Nasal cavity respiratory epithelium epithelial cell of viscerocranial mucosa (primary cell): ENCODE measurements around the gene RDH13. TPM values are rescaled to one million over a fixed set of nuclear protein-coding genes. Genes with fewer than 3 reads are reported as not detected.

Experiments used
- total RNA-seq: library from RNA; depleted of rRNA; stranded (reverse); fragments of >200 nt; gene quantifications from 2 replicates; pipeline ENCODE4 v1.2.3, GENCODE V29; 2014

RDH13 gene, protein sequence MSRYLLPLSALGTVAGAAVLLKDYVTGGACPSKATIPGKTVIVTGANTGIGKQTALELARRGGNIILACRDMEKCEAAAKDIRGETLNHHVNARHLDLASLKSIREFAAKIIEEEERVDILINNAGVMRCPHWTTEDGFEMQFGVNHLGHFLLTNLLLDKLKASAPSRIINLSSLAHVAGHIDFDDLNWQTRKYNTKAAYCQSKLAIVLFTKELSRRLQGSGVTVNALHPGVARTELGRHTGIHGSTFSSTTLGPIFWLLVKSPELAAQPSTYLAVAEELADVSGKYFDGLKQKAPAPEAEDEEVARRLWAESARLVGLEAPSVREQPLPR
- total RNA-seq: 33.3 and 35.5 TPM in 2 replicates

DNA sequence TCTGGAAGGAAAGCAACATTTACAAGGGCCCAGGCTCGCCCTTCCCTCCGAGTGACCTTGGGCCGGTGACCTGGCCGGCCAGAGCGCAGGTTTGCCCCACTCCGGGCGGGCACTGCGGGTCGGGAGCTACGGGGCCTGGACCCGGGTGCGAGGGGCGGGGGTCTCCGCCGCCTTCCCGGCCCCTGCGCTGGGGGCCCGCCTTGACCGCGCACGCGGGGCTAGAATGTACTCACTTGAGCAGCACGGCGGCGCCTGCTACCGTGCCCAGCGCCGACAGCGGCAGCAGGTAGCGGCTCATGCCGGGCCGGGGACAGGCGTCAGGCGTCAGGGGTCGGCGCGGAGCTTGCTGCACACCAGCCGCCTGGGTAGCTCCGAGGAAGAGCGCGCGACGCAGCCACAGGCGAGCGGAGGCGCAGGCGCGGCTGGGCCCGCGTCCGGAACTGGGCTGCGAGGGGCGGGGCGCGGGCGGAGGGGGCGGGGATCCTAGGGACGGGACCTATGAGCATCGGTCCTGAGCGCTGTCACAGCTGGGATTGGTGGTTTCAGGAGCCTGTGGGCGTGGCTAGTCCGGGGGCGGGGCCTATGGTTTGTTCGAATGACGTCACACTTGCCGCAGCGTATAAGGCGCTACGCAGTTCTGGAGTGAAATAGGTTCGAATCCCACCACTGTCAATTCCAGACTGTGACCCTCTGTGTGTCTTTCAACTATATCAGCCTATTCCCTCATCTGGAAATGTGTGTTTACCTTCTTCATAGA is at the start of gene RDH13:
Gene RDH13 (minus strand): TSS at position 414 of the 757 bp plus-strand sequence. CDS start 116 bp downstream, at position 298.

DNA sequence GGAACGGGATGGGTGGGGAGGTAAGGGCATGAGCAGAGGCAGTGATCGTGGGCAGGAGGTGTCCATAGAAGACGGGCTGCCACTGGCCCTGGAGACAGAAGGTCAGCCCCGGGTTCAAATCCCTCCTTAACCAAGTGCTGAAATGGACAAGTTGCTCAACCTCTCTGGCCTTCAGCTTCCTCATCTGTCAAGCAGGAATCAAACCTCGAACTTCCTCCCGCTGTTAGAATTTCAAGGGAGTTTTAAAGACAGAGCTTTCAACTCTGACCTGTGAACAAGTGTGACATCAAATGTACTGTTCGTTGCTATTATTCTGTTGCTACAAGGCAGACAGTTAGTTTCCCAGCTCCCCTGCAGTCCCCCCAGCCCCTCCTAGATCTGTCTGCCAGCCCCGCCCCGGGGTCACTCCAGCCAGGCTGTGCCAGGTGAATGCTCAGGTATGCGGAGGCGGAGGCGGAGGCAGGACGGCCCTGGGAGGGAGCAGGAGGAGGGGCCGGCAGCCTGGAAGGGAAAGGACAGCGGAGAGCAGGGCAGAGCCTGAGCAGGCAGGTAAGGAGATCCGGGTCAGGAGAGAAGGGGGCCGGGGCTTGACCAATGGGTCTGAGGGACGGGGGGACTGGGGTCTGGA is 12.5 kb upstream of the RDH13 start, which contains the start of gene EPS8L1:
Gene EPS8L1 (plus strand): TSS at position 499 of the 628 bp plus-strand sequence. CDS start 576 bp downstream, outside the sequence.

Other genes starting within 250 kb of the RDH13 start
- gene KIR3DL1, start 246.7 kb downstream of the RDH13 start, total RNA-seq: not detected in 2 replicates
- not detected in 2 replicates for gene KIR2DS4, start 230.5 kb downstream of the RDH13 start, total RNA-seq
- gene KIR3DL2, start 212.7 kb downstream of the RDH13 start, total RNA-seq: not detected in 2 replicates
- gene FCAR, start 188.9 kb downstream of the RDH13 start, total RNA-seq: not detected in 2 replicates
- not detected in 2 replicates for gene NCR1, start 157.0 kb downstream of the RDH13 start, total RNA-seq
- gene NLRP7, start 115.6 kb downstream of the RDH13 start, total RNA-seq: under 0.01 TPM in 1 of 2 replicates, not detected in the other
- 10.3 and 16.2 TPM in 2 replicates for gene NLRP2, start 96.8 kb downstream of the RDH13 start, total RNA-seq
- 0.07 TPM in 1 of 2 replicates, not detected in the other for gene GP6, start 24.9 kb downstream of the RDH13 start, total RNA-seq
- gene EPS8L1, start 12.7 kb upstream of the RDH13 start, total RNA-seq: 96.7 and 104 TPM in 2 replicates
- gene PPP1R12C, start 54.5 kb upstream of the RDH13 start, total RNA-seq: 23.9 and 28.3 TPM in 2 replicates
- 23.2 and 27.6 TPM in 2 replicates for gene TNNT1, start 86.1 kb upstream of the RDH13 start, total RNA-seq
- gene TNNI3, start 94.6 kb upstream of the RDH13 start, total RNA-seq: 0.21 and 0.34 TPM in 2 replicates
- gene DNAAF3, start 103.5 kb upstream of the RDH13 start, total RNA-seq: 0.34 and 0.43 TPM in 2 replicates
- not detected in 2 replicates for gene SYT5, start 117.1 kb upstream of the RDH13 start, total RNA-seq
- gene PTPRH, start 146.4 kb upstream of the RDH13 start, total RNA-seq: 0.68 and 1.00 TPM in 2 replicates
- gene TMEM86B, start 165.6 kb upstream of the RDH13 start, total RNA-seq: 0.68 and 2.0 TPM in 2 replicates
- gene PPP6R1, start 195.9 kb upstream of the RDH13 start, total RNA-seq: 24.9 and 64.2 TPM in 2 replicates
- gene HSPBP1, start 217.0 kb upstream of the RDH13 start, total RNA-seq: 32.8 and 33.6 TPM in 2 replicates
- 0.34 and 0.43 TPM in 2 replicates for gene BRSK1, start 220.8 kb upstream of the RDH13 start, total RNA-seq